ENCODE results near the gene TF.

Gene TF

GRCh38 chr3:133833880-133834620, 87.9 kb downstream of the TF start:
- Mint-ChIP-seq H3K9me3 (no peaks in the 10 kb centered on the region), H3K4me1 (ENCODE audit: low read depth in 2 of 2) (no peaks in the 10 kb centered on the region), H3K27me3 (peaks cover 1 to 5% of the 10 kb centered on the region in 2 donors), H3K27ac (no peak overlapping the region), H3K36me3 (ENCODE audit: insufficient read depth) (peaks cover 13% of the 10 kb centered on the region), H3K4me3 (no peak overlapping the region)
- no peak for ATAC-seq (replicated peaks)
- DNase-seq, result no peak

GRCh38 chr3:133834621-133835417, 88.6 kb downstream of the TF start:
- H3K27ac Mint-ChIP-seq, result no peak overlapping the region
- no peaks in the 10 kb centered on the region for H3K4me1 Mint-ChIP-seq (ENCODE audit: low read depth in 2 of 2)
- H3K27me3 Mint-ChIP-seq, result peaks cover 9% of the 10 kb centered on the region in 2 donors
- H3K4me3 Mint-ChIP-seq, result no peak overlapping the region
- no peaks in the 10 kb centered on the region for H3K9me3 Mint-ChIP-seq
- DNase-seq (no peak), ATAC-seq (replicated peaks) (no peak)
- H3K36me3 Mint-ChIP-seq (ENCODE audit: insufficient read depth), result peaks cover 11% of the 10 kb centered on the region

- no peaks in the 10 kb centered on the region for H3K4me1 Mint-ChIP-seq (ENCODE audit: low read depth in 2 of 2)
- H3K9me3 Mint-ChIP-seq, result no peaks in the 10 kb centered on the region
- ATAC-seq (replicated peaks) (no peak), DNase-seq (no peak)
- no peak overlapping the region for H3K27ac Mint-ChIP-seq
- H3K36me3 Mint-ChIP-seq (ENCODE audit: insufficient read depth), result peaks cover 11% of the 10 kb centered on the region
- H3K27me3 Mint-ChIP-seq, result peaks cover 12 to 14% of the 10 kb centered on the region in 2 donors
- H3K4me3 Mint-ChIP-seq, result no peak overlapping the region
Observed at GRCh38 chr3:133835418-133835743, 89.2 kb downstream of the TF start.

GRCh38 chr3:133835961-133836360, 89.8 kb downstream of the TF start:
- ATAC-seq (replicated peaks) (no peak), DNase-seq (no peak)
- Mint-ChIP-seq H3K27me3 (peaks cover 12 to 14% of the 10 kb centered on the region in 2 donors), H3K9me3 (no peaks in the 10 kb centered on the region), H3K4me3 (no peak overlapping the region), H3K36me3 (ENCODE audit: insufficient read depth) (peaks cover 11% of the 10 kb centered on the region), H3K27ac (no peak overlapping the region), H3K4me1 (ENCODE audit: low read depth in 2 of 2) (no peaks in the 10 kb centered on the region)

GRCh38 chr3:133836497-133837158, 90.4 kb downstream of the TF start:
- H3K27ac Mint-ChIP-seq, result no peak overlapping the region
- no peak for DNase-seq
- H3K36me3 Mint-ChIP-seq (ENCODE audit: insufficient read depth), result peaks cover 11% of the 10 kb centered on the region
- no peak overlapping the region for H3K4me3 Mint-ChIP-seq
- H3K27me3 Mint-ChIP-seq, result peaks cover 12 to 14% of the 10 kb centered on the region in 2 donors
- no peaks in the 10 kb centered on the region for H3K4me1 Mint-ChIP-seq (ENCODE audit: low read depth in 2 of 2)
- no peaks in the 10 kb centered on the region for H3K9me3 Mint-ChIP-seq
- ATAC-seq (replicated peaks), result no peak

GRCh38 chr3:133837487-133838295, 91.5 kb downstream of the TF start:
- DNase-seq (no peak), ATAC-seq (replicated peaks) (no peak)
- Mint-ChIP-seq H3K4me1 (ENCODE audit: low read depth in 2 of 2) (peaks cover 0 to 3% of the 10 kb centered on the region in 2 donors), H3K36me3 (ENCODE audit: insufficient read depth) (peaks cover 11% of the 10 kb centered on the region), H3K27me3 (peaks cover 18 to 21% of the 10 kb centered on the region in 2 donors), H3K4me3 (no peak overlapping the region), H3K27ac (no peak overlapping the region), H3K9me3 (no peaks in the 10 kb centered on the region)

GRCh38 chr3:133838296-133838789, 92.2 kb downstream of the TF start:
- Mint-ChIP-seq H3K4me3 (no peak overlapping the region), H3K27ac (no peak overlapping the region), H3K36me3 (ENCODE audit: insufficient read depth) (peaks cover 11% of the 10 kb centered on the region), H3K4me1 (ENCODE audit: low read depth in 2 of 2) (peaks cover 0 to 3% of the 10 kb centered on the region in 2 donors), H3K27me3 (peaks cover 18 to 21% of the 10 kb centered on the region in 2 donors), H3K9me3 (no peaks in the 10 kb centered on the region)
- ATAC-seq (replicated peaks), result no peak
- DNase-seq, result no peak

- H3K4me3 Mint-ChIP-seq, result no peak overlapping the region
- no peak for DNase-seq
- H3K36me3 Mint-ChIP-seq (ENCODE audit: insufficient read depth), result peaks cover 11% of the 10 kb centered on the region
- no peak for ATAC-seq (replicated peaks)
- peaks cover 15 to 21% of the 10 kb centered on the region in 2 donors for H3K27me3 Mint-ChIP-seq
- H3K27ac Mint-ChIP-seq, result no peak overlapping the region
- H3K9me3 Mint-ChIP-seq, result no peaks in the 10 kb centered on the region
- H3K4me1 Mint-ChIP-seq (ENCODE audit: low read depth in 2 of 2), result peaks cover 0 to 4% of the 10 kb centered on the region in 2 donors
Observed at GRCh38 chr3:133838916-133839800, 93.0 kb downstream of the TF start.

- DNase-seq, result no peak
- ATAC-seq (replicated peaks), result no peak
- H3K4me3 Mint-ChIP-seq, result no peak overlapping the region
- peaks cover 11% of the 10 kb centered on the region for H3K36me3 Mint-ChIP-seq (ENCODE audit: insufficient read depth)
- no peaks in the 10 kb centered on the region for H3K9me3 Mint-ChIP-seq
- H3K4me1 Mint-ChIP-seq (ENCODE audit: low read depth in 2 of 2), result peaks cover 0 to 6% of the 10 kb centered on the region in 2 donors
- H3K27me3 Mint-ChIP-seq, result peaks cover 18 to 21% of the 10 kb centered on the region in 2 donors
- H3K27ac Mint-ChIP-seq, result no peak overlapping the region
Observed at GRCh38 chr3:133840055-133840737, 94.0 kb downstream of the TF start.

GRCh38 chr3:133840767-133841166, 94.6 kb downstream of the TF start:
- Mint-ChIP-seq H3K36me3 (ENCODE audit: insufficient read depth) (peaks cover 11% of the 10 kb centered on the region), H3K9me3 (no peaks in the 10 kb centered on the region), H3K4me1 (ENCODE audit: low read depth in 2 of 2) (peaks cover 0 to 6% of the 10 kb centered on the region in 2 donors), H3K4me3 (no peak overlapping the region), H3K27ac (no peak overlapping the region), H3K27me3 (peaks cover 18 to 21% of the 10 kb centered on the region in 2 donors)
- no peak for DNase-seq
- no peak for ATAC-seq (replicated peaks)

- peaks cover 0 to 6% of the 10 kb centered on the region in 2 donors for H3K4me1 Mint-ChIP-seq (ENCODE audit: low read depth in 2 of 2)
- DNase-seq (no peak), ATAC-seq (replicated peaks) (no peak)
- H3K27ac Mint-ChIP-seq, result no peak overlapping the region
- H3K9me3 Mint-ChIP-seq, result no peaks in the 10 kb centered on the region
- H3K4me3 Mint-ChIP-seq, result no peak overlapping the region
- peaks cover 11% of the 10 kb centered on the region for H3K36me3 Mint-ChIP-seq (ENCODE audit: insufficient read depth)
- peaks cover 18 to 21% of the 10 kb centered on the region in 2 donors for H3K27me3 Mint-ChIP-seq
Observed at GRCh38 chr3:133841196-133841595, 95.0 kb downstream of the TF start.

- Mint-ChIP-seq H3K27ac (no peak overlapping the region), H3K36me3 (ENCODE audit: insufficient read depth) (peaks cover 6% of the 10 kb centered on the region), H3K9me3 (no peaks in the 10 kb centered on the region), H3K27me3 (peaks cover 18 to 21% of the 10 kb centered on the region in 2 donors), H3K4me1 (ENCODE audit: low read depth in 2 of 2) (peaks cover 0 to 6% of the 10 kb centered on the region in 2 donors), H3K4me3 (no peak overlapping the region)
- DNase-seq (no peak), ATAC-seq (replicated peaks) (no peak)
Observed at GRCh38 chr3:133842158-133842557, 96.0 kb downstream of the TF start.

Measured in effector memory CD8-positive, alpha-beta T cell (primary cell).